GM20431 (cell line): ENCODE measurements around the gene TOR4A.

Source experiments
- in situ Hi-C: fragments of 300-500 bp; cut with MseI, MboI; formaldehyde crosslinking; loops from one replicate; pipeline ENCODE4 v1.15.0; 2020; ENCODE audit warnings: low sequenced_read_pairs; ENCODE audit not compliant: unreplicated experiment

TOR4A gene

DNA sequence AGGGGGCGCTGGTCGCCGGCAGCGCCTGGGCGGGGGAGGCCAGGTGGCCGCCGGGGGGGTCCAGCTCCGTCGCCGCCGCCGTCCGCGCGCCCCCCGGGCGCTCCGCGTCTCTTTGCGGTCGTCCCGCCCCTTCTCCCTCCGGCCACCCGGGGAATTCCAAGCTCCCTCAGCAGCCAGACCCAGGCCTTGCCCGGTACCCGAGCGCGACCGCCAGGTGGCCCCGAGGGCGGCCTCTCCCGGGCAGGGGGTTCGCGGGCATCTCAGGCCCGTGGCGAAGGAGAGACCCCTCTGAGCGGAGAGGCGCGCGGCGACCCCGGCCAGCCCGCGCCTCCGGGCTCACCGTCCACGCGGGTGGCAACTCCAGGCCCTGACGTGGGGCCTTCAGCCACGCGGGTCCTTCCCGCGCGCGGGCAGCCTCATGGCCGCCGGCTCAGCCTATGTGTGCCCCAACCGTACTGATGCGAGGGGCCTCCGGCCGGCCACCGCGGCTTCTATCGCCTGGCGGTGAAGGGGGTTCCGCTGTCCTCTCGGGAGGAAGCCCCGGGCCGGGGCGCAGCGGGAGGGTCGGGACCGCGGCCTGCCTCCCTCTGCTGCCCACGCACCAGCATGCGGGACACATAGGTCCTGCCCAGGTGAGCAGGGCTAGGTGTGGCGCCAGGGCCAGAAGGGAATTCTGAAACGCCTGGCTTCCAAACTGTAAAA lies 25.1 kb downstream of the TOR4A start:
- in situ Hi-C loops: no loop called here

DNA sequence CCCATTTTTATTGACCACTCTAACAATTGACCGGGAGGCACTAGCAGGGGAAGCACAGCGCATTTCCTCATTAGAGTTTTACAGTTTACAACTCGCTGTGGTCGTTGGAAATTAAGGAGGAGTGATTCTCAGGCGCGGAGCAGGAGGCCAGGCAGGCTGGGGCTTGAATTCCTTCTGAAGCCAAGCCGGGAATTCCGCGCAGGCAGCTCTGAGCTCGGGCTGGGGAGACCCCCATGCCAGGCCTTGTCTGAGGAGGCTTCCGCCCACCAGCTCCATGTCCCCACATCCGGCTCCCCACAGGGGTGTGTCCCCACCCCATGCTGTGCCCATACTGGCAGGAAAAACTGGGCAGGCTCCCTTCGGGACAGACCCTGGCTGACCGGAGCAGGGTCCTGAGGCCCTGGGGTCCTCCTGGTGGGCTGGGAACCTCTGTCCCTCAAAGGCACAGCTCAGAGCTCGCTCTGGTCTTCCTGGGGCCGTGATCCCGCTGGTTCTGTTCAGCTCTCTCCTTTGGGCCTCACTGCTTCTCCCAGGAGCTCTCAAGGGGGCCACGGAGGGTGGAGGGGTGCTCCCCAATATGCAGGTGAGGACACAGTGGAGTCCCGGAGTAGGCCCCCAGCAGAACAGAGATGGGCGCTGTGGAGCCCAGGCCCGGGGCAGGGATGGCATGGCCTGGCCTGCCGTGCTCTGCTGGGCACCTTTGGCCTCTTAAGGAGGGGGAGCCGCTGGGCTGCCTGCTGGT lies 25.8 kb downstream of the TOR4A start:
- in situ Hi-C loops: no loop called here

DNA sequence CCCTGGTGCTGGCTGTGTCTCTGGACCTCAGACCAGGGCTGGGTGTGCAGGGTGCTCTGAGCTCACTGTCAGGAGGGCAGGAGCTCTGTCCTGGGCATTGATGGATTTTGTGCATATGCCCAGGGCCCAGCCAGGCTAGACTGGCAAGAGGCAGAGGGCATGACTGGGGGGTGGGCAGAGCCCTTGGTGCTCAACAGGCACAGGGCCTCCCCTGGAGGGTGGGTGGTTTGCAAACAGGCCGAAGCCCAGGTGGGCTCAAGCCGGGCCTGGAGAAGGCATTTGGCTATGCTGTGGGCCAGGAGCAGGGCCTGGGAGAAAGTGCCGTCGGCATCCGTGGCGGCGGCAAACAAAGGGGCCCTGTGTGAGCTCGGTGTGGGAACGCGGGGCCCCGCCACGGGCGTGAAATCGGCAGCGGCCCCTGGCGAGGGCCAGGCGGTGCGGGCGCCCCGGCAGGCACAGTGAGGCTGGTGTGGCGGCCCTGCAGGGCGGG lies 26.4 kb downstream of the TOR4A start:
- in situ Hi-C loops: no loop called here

DNA sequence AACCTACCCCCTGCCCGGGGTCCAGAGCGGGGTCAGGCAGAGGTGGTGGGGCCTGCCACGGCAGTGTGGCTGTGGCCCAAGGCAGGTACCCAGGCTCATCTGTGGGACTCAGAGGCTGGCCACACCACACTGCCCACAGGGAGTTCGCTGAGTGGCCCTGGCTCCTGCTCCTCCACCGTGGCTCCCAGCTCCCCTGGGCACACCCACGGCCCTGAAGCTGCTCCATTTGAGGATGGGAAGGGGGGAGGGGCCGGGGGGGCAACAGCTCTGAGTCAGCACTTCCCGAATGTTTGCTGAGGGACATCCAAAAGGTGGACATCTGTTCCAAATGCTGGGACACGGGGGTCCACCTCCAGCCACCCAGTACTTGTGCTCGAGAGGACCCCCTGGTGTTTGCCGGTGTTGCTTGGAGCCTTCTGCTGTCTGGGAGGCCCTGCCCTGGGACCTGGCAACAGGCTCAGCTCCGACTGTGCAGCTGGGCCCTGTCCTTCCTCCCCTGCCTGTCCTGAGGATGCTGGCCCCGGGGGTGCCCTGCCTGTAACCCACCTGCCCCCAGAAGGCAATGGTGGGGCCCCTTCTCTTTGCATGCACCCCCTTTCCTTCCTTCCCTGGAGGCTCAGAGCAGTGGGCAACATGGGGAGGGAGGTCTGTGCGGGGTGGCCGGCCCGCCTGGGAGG lies 27.0 kb downstream of the TOR4A start:
- in situ Hi-C loops: no loop called here

DNA sequence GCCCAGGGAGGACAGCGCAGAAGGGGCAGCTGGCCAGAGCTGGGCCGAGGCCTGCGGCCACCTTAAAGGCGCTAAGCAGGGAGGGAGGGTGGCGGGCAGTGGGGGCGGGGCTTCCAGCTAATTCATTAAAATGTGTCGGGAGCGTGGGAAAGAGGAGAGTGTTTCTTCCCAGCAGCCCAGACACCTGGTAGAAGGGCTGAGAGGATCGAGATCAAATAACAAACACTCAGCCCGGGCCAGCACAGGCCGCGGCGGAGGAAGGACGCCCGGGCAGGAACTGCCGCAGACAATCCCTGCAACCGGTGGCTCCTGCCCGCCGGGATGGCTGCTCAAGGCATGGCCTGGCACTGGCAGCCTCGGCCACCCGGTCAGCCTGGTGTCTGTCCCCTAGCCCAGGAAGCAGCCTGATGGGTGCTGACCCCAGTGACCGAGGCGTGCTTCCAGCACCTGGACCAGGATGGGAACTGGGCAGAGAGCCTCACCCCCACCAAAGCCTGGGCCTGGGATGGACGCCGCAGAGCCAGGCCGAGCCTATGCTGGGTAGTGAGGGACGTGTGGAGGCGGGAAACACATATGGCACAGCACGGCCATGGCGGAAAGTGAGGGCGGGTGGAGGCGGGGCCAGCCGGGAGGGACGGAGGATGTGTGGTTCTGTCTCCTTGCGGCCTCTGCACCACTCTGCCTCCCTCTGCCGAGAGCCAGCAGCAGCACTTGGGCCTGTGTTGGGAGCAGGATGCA lies 27.7 kb downstream of the TOR4A start:
- in situ Hi-C loops: no loop called here

DNA sequence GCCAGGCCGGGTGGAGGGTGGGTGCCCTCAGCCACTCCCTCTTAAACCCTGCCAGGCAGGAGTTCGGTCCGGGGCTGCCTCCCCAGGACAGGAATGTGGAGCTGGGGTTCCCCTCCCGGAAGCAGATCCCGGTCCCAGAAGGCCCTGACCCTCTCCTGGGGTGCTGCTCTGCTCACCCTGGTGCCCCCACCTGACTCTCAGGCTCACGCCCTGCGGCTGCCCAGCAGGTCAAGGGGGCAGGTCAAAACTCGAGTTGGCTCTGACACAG lies 28.2 kb downstream of the TOR4A start:
- in situ Hi-C loops: no loop called here

DNA sequence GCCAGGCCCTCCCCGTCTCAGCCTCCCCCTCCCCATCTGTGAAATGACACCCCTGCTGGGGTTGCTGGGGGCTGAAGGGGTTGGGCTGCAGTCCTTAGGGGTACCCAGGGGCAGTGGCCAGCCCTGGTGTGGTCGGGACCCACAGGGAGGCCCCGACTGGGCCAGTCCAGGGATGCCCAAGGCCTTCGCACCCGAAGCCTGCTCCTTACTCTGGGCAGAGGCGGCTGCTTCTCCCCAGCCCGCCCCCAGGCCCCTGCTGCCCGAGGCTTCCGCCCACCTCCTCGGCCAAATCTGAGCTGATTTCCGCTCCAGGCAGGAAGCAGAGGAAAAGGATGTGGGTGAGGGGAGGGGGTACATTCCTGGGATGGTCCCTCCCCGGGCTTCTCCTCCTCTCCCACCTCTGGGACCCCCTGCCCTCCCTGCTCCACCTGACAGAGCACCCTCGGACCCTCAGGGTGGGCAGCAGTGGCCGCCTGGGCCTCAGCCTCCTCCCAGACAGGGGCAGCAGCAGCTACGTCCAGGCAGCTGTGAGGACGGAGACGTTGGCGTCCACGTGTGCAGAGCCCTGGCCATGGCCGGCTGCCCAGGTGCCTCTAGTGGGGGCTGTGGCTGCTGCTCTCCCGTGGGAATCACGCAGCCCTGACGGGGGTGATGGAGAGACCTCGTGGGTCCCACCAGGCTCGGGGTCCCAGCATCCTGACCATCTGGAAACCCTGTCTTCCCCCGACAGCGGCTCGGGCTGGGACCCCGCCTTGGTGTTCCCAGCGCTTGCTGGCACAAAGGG lies 28.7 kb downstream of the TOR4A start:
- in situ Hi-C loops: no loop called here

DNA sequence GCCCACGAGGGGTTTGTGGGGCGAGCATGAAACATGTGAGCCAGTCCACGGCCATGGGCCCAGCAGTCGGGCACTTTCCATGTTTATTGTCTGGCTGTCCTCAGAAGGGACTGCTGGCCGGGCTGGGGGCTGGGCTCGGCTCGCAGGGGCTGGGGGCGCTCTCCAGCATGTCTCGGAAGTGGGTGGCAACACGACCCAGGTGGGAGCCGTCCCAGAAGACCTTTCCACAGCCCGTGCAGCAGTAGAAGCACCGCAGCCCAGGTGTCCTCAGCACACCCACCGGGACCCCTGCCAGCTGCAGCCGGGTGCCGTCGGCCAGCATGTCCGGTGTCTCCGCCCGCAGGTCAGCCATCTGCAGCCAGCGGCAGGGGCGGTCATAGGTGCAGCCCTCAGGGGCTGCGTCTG lies 29.3 kb downstream of the TOR4A start:
- in situ Hi-C loops: no loop called here

DNA sequence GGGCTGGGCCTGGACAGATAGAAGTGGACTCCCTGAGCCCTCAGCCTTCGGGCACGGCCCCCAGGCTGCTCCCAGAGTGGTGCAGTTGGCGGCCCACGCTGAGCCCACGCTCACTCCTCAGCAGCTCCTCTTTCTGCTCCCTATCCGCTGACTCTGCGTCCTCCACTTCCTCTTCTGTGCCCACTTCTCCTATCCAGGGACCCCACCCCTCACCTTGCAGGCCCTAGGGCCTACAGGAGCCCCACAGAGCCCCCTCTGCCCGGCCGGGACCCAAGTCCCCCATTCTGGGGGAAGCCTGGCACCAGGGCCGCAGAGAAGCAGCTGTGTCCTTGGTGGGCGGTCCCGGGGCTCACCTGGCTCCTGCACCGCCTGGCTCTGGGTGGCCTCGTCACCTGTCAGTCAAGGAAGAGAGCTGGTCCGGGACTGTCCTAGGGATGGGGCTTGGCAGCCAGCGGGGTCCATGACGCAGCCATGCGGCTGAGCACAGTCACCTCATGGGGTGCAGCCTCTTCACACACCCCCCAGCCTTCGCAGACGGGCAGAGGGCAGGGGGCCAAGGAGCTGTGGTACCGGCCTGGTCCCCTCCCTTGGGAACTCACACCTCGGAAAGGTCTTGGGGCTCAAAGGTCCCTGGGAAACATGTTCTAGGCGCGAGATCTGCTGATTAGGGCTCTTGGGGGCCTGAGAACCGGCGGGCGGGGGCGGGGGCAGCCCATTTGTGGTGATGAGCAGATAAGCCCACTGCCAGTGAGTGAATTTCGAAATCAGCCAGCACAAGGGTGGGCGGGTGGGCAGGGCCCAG lies 29.9 kb downstream of the TOR4A start:
- in situ Hi-C loops: no loop called here

DNA sequence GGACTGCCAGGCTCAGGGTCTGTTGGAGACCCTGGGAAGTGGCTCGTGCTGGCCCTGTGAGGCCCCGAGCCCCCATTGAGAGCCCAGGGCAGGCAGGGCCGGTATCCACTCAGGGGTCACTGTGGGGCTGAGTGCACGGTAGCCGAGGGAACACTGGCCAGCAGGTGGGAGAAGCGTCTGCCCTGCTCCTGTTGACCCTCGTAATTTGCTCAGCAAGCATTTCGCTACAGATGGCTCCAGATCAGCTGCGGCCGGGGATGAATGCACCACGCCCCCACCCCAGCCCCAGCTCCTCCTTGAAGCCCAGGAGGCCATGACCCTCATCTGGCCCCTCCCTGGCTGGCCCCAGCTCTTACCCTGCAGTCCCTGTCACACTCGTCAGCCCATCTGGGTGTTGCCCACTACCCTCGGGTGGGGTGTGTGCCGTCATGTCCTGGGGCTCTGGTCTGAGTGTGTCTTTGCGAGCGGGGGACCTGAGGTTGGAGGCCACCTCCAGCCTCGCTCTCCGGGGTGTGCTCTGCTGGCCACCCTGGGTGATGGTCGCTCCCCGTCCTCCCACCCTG lies 30.6 kb downstream of the TOR4A start:
- in situ Hi-C loops: no loop called here

DNA sequence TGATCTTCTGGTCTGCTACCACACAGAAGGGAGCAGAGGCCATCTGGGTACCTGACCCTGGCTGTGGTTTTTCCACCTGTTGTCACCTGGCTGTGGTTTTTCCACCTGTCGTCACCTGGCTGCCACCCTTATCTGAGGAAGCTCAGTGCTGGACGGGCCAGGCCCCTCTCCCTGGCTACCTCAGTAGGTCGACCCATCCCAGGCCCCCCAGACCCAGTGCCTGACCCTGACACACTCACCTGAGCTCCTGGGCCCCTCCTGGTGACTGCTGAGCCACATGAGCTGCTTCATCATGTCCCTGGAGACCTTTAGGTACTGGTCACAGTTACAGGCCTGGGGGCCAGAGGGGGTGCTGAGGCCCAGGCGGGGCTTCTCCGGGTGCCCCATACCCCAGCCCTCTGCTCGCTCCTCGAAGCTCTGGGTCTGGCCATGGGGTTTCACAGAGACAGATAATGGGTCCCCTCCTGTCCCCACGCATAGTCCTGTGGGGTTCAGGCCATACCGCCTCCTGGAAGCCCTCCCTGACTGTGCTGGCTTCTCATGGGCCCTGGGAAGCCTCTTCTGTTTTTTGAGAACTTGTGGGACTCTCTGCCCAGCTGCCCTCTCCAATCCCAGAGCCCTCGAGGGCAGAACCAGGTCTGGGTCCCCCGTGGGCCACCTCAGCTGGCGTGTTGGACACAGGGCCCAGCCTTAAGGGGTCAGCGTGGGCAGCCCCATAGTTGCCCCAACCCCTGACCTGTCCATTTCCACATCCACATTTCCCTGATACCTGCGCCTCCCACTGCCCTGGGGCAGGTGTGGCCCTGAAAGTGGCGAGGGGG lies 32.1 kb downstream of the TOR4A start:
- in situ Hi-C loops: no loop called here

DNA sequence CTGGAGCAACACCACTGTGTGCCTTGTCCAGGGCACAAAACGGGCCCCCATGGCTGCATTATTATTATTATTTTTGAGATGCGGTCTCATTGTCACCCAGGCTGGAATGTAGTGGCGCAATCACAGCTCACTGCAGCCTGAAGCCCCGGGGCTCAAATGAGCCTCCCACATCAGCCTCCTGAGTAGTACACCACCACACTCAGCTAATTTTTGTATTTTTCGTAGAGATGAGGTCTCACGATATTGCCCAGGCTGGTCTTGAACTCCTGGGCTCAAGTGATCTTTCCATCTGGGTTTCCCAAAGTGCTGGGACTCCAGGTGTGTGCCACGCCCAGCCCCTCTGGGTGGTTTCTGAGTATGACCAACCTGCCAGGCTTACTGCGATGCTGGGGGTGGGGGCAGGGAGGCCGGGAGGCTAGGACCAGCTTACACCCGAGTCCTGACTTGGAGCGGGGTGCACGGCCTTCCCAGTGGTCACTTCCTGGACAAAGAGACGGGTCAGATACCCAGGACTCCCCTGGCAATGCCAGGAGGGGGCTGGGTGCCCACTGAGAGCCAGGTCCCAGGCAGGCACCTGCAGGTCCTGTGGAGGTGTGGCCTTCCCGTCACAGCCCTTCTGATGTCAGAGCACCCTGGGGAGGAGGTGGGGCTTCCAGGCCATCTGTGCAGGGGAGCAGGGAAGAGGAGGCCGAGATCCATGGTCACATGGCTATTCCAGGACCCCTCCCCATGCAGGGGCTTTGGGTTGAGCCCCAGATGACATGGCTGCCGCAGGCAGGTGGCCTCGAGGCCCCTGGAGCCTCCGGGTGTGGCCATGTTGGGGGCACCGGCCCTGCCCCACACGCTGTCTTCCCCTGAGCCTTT lies 32.9 kb downstream of the TOR4A start:
- in situ Hi-C loops: no loop called here

DNA sequence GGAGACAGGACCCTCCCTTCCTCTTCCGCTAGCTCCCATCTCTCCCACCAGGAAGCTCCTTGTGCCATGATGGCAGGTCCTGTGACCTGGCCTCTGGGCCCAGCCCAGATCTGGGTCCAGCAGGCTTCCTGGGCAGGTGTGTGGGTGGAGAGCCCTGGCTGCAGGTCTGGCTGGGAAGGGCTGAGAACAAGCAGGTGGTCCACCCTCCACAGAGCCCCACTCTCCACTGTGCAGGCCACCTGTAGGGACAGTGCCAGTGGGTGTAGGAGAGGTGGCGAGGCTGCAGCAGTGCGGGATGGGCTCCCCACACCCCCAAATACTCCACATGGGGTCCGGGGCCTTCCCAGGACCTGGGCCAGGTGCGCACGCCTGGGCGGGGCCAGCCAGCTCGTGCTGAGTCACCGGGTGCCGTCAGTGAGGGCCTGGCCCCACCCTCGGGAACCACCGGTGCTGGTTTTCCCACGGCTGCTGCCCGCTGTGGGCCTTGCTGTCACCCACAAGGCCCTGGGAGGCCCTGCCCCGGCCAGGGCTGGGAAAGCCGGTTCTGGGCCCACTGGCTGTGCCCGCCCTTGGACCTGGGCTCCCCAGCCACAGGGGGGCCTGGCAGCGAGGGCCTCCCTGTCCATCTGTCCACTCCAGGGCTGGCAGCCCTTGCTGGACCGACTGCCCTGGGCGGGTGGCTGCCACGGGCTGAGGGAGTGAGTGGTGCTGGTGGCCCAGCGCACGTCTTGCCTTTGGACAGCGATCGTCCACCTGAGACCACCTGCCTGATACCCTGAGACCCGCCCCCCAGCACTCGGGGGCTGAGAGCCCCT lies 33.9 kb downstream of the TOR4A start:
- in situ Hi-C loops: no loop called here

DNA sequence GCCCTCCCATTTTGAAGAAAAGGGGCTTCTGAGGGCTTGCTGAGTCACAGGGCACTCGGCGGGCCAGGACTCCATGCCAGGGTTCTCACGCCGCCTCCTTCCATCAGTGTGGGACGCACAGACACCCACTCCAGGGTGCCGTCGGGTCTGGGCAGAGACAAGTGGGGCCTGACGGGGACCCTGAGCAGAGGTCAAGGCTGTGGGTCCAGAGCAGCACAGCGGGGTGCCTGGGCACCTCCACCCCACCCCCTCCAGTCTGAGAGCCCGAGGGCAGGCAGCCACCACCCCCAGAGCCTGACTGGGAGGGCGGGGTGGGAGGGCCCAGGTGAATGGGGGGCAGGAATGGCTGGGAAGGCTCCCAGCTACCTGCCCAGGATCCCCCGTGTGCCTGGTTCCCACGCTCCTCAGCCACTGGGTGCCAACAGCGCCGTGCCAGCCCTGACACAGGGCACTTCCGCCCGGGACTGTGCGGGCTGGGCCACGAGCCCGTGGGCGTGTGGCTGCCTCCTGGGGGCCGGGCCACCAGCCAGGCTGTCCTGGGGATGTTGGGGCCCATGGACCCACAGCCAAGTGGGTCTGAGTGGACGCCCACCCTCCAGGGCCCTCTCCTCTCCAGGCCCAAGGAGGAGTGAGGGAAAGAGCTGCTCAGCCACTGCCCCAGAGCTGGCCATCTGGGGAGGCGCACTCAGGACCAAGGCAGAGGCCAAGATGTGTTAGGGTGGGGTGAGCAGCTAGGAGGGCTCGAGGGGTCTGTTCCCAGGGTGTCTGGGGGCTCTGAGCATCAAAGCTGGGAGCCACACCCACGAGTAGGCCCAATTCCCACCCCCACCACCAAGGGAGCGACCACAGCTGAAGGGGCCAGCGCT lies 34.7 kb downstream of the TOR4A start:
- in situ Hi-C loops: no loop called here

DNA sequence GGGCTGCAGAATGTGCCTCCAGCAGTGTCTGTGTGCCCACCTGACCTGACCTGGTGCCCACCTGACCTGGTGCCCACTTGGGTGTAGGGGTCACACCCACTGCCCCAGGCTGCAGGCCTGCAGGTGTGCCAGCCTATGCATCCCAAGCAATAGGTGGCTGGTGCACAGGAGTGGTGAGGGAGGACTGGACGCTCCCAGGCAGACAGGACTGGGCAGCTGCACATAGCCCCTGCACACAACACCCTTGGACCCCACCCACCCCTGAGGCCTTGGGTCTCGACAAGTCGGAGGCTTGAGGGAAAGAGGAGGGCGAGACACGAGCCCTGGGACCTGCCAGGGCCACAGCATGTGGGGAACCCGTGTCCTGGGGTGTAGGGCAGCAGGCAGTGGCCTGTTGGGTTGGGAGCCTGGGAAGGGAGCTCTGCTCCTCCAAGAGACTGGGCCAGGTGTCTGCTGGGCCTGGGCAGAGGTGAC lies 35.4 kb downstream of the TOR4A start:
- in situ Hi-C loops: no loop called here
